SJCRH30 (cell line): ENCODE measurements around the gene CHST6. TPM values are rescaled to one million over a fixed set of nuclear protein-coding genes. Genes with fewer than 3 reads are reported as not detected.
"Not testable (repeated sequence)": the region's sequence is repeated elsewhere in the genome, so short reads cannot be mapped to it uniquely, and the experiment has no call there.

Experiments
- DNase-seq, 2 experiments: peaks; one replicate each; pipeline ENCODE4 v3.0.0-alpha.2; 2015 to 2020
- H3K27ac ChIP-seq: fragments of 250-450 bp; sonication (Bioruptor Pico); 2 replicates; pipeline ENCODE4 v1.5.1; 2020; ENCODE audit warnings: mild to moderate bottlenecking, moderate library complexity
- H3K27me3 ChIP-seq: fragments of 250-450 bp; sonication (Bioruptor Pico); 2 replicates; pipeline ENCODE4 v1.5.1; 2020; ENCODE audit warnings: mild to moderate bottlenecking, moderate library complexity
- H3K36me3 ChIP-seq: fragments of 250-450 bp; sonication (Bioruptor Pico); 2 replicates; pipeline ENCODE4 v1.5.1; 2020; ENCODE audit warnings: mild to moderate bottlenecking, moderate library complexity
- H3K4me1 ChIP-seq: fragments of 250-450 bp; sonication (Bioruptor Pico); 2 replicates; pipeline ENCODE4 v1.5.1; 2020; ENCODE audit warnings: mild to moderate bottlenecking, moderate library complexity
- H3K4me3 ChIP-seq: fragments of 250-450 bp; sonication (Bioruptor Pico); 2 replicates; pipeline ENCODE4 v1.5.1; 2020; ENCODE audit warnings: mild to moderate bottlenecking, moderate library complexity
- H3K9me3 ChIP-seq: fragments of 250-450 bp; sonication (Bioruptor Pico); replicated peaks from 2 replicates; pipeline ENCODE4 v1.5.1; 2020; ENCODE audit warnings: mild to moderate bottlenecking, moderate library complexity
- total RNA-seq: library from RNA; depleted of rRNA; stranded (reverse); fragments of >200 nt; shearing (Covaris generic); gene quantifications from 2 replicates; pipeline ENCODE4 v1.2.3, GENCODE V29; 2014

Gene CHST6
- total RNA-seq, 1 experiment from 2014 or later = not detected

- Histone ChIP-seq H3K36me3 (no peaks in the 10 kb centered on the region), H3K27ac (no peak overlapping the region), H3K4me1 (no peaks in the 10 kb centered on the region), H3K4me3 (no peak overlapping the region), H3K9me3 (no peaks in the 10 kb centered on the region), H3K27me3 (no peaks in the 10 kb centered on the region)
- no peak for DNase-seq
Observed at GRCh38 chr16:75472908-75473877, 22.0 kb downstream of the CHST6 start.

DNA sequence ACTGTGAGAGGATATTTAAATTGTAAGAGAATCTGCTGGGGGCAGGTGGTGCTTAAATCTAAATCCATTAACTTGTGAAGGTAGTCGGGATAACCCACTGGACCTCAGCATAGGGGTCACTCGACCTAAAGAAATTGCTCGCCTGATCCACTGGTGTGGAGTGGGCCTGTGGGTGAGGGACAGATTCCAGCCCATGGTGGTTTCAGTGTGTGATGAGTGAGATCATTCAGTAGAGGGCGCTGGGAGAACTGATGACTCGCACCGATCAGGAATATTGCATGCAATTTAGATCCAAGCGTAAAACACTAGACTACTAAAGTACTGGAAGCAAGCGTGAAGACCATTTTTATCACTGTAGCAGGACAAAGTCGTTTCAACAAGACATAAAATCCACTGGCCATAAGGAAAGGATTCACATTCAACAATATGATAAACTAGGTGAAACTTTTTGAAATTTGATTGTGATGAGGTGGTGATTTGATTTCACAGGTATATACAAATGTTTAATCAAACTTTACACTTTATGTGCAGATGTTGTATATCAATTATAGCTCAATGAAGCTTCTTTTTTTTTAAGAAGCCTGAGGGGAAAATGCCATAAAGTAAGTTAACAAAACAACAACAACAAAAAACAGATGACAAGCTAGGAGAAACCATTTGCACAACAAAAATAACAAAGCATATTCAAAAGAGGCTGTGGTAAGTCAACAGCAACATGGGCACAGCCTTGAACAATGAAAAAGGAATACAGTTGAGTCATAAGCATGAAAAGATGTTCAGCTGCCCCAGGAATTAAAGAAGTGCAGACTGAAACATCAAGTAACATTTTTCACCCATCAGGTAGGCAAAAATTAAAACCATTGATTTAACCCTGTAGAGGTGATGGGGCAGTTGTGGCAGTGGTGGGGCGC is 23.3 kb downstream of the CHST6 start:
- no peaks in the 10 kb centered on the region for H3K9me3 ChIP-seq
- H3K4me3 ChIP-seq = no peak overlapping the region
- no peaks in the 10 kb centered on the region for H3K4me1 ChIP-seq
- DNase-seq = peak; percentile 27 to 70
- no peaks in the 10 kb centered on the region for H3K27me3 ChIP-seq
- no peak overlapping the region for H3K27ac ChIP-seq
- no peaks in the 10 kb centered on the region for H3K36me3 ChIP-seq

DNA sequence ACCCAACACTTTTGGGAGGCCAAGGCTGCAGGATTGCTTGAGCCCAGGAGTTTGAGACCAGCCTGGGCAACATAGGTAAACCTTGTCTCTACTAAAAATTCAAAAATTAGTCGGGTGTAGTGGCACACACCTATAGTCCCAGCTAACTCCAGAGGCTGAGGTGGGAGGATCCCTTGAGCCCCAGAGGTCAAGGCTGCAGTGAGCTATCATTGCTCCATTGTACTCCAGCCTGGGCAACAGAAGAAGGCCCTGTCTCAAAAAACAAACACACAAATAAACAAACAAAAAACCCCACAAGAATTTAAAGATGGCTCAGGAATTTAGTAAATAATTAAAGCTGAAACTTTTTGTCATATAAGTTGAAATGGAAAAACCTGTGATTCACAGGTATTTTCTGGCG is 28.5 kb downstream of the CHST6 start:
- Histone ChIP-seq H3K4me1 (no peaks in the 10 kb centered on the region), H3K9me3 (no peaks in the 10 kb centered on the region), H3K27ac (no peak overlapping the region), H3K4me3 (no peak overlapping the region), H3K27me3 (no peaks in the 10 kb centered on the region), H3K36me3 (no peaks in the 10 kb centered on the region)
- no peak for DNase-seq

DNA sequence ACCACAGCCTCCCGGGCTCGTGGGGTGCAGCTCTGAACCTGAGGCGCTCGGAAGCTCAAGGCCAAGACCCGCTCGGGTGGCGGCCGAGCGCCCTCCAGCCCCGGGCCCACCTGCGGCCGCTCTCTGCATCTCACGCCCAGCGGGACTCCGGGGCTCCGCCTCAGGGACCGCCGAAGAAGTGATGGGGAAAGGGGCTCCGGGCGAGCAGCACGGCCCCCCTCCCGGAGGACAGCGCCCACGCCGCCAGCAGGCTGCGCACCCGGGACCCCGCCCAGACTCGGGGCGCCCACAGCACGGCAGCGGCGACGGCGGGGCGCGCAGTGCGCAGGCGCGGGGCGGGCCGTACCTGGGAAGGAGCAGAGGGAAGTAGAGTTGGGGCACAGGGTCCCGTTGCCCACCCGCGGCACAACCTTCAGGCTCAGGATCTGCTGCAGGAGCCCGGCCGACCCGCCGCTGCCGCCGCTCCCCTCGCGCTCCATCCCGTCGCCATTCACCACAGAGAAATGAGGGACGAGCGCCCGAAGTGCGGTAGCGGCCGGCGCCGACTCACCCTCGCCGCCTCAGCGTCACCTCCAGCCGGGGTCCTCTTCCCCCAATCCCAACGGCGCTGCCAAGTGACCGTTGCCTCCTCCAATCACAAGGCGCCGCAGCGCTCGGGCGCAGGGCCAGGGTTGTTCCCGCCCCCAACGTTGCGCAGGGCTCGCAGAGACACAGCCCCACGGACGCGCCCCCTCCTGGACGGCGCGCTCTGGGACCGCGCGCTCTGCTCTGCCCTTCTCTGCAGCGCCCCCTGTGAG is 30.9 kb downstream of the CHST6 start, which contains the start of gene TMEM170A:
TSS of gene TMEM170A (minus strand) at position 568 of the 797 bp plus-strand sequence. CDS start at position 479, 89 bp downstream.
- peak; percentile 96 for DNase-seq
- H3K27me3 ChIP-seq = no peaks in the 10 kb centered on the region
- H3K9me3 ChIP-seq = no peaks in the 10 kb centered on the region
- H3K27ac ChIP-seq = peak within 1 kb of the TSS; percentile 58
- no peaks in the 10 kb centered on the region for H3K36me3 ChIP-seq
- H3K4me3 ChIP-seq = peak within 1 kb of the TSS; percentile 93
- H3K4me1 ChIP-seq = no peaks in the 10 kb centered on the region

DNA sequence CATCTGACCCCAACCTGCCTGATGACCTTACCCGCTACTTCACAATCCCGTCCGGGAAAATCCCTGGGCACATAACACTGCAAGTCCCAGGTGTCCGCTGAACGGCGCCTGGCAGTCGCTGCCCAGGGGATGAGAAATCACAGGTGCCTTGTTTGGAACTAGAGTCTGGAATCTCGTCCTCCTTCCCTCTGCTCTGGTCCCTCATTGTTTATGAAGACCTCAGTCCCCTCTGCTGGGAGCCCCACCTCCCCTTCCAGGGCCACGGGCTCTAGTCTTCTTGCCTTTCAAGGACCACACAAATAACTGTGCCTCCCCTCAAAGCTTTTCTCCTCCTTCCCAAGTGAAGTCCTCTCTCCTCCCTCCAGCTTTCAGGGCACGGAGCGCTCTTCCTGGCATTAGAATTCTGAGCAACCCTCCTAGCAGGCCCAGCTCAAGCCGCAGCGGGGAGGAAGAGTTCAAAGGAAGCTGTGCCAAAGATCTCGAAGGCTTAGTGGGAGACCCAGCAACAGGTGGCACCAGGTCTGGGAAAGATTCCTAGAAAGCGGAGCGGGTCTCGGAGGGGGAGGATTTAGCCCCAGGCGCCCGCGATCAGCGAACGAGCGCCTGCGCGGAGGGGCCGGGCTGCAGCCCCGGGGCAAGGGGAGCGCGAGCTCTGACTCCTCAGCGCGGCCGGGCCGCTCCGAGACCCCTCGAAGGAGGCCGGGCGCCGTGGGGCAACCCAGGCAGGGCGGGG is 31.7 kb downstream of the CHST6 start:
- Histone ChIP-seq H3K4me3 (peak overlapping the region; percentile 93), H3K27ac (peak overlapping the region; percentile 58)
- not testable (repeated sequence) for H3K4me1 ChIP-seq, H3K27me3 ChIP-seq, H3K36me3 ChIP-seq, H3K9me3 ChIP-seq
- DNase-seq = peak; percentile 73 to 79

DNA sequence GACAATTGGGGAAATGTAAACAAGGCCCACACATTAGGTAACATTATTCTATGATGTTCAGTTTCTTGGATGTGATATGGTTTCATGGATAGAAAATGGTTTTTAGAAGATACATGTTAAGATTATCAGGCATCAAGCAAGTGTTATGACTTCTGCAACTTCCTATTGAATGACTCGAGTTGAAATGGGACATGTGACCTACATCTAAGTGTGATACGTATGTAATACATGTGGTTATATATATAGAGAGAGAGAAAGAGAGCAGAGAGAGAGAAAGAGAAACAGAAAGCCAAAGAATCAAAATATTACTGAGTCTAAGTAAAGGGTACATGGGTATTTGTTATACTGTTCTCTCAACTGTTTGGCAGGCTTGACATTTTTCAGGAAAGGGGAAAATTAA is 32.4 kb downstream of the CHST6 start:
- no peaks in the 10 kb centered on the region for H3K4me1 ChIP-seq
- H3K27ac ChIP-seq = no peak overlapping the region
- no peaks in the 10 kb centered on the region for H3K9me3 ChIP-seq
- H3K27me3 ChIP-seq = no peaks in the 10 kb centered on the region
- peak overlapping the region; percentile 93; the same call in 1 of the 2 replicates for H3K4me3 ChIP-seq
- DNase-seq = no peak
- H3K36me3 ChIP-seq = no peaks in the 10 kb centered on the region

- H3K9me3 ChIP-seq = no peaks in the 10 kb centered on the region
- H3K27me3 ChIP-seq = no peaks in the 10 kb centered on the region
- H3K4me3 ChIP-seq = no peak overlapping the region
- no peaks in the 10 kb centered on the region for H3K4me1 ChIP-seq
- H3K27ac ChIP-seq = no peak overlapping the region
- DNase-seq = no peak
- H3K36me3 ChIP-seq = no peaks in the 10 kb centered on the region
Observed at GRCh38 chr16:75461575-75461974, 33.7 kb downstream of the CHST6 start.

GRCh38 chr16:75460446-75460845 is 34.8 kb downstream of the CHST6 start:
- Histone ChIP-seq H3K27me3 (no peaks in the 10 kb centered on the region), H3K4me1 (no peaks in the 10 kb centered on the region), H3K4me3 (no peak overlapping the region), H3K36me3 (no peaks in the 10 kb centered on the region), H3K9me3 (no peaks in the 10 kb centered on the region), H3K27ac (no peak overlapping the region)
- no peak for DNase-seq

DNA sequence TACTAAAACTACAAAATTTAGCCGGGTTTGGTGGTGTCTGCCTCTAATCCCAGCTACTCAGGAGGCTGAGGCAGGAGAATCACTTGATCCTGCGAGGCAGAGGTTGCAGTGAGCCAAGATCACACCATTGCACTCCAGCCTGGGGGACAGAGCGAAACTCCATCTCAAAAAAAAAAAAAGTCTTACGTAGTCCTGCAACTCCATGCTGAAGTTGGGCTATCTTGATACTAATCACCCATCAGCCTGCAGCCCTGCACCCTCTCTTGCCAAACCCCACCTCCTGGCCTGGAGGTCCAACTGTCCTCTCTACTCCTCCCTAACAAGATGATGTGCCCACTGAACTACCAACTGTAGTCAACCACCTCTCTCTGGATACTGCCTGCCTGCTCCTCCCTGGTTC is 35.5 kb downstream of the CHST6 start:
- Histone ChIP-seq H3K36me3 (no peaks in the 10 kb centered on the region), H3K9me3 (no peaks in the 10 kb centered on the region), H3K27ac (no peak overlapping the region), H3K27me3 (no peaks in the 10 kb centered on the region), H3K4me3 (no peak overlapping the region), H3K4me1 (no peaks in the 10 kb centered on the region)
- DNase-seq = no peak

GRCh38 chr16:75458439-75458838 is 36.8 kb downstream of the CHST6 start:
- H3K27ac ChIP-seq = no peak overlapping the region
- H3K4me3 ChIP-seq = no peak overlapping the region
- DNase-seq = no peak
- no peaks in the 10 kb centered on the region for H3K27me3 ChIP-seq
- H3K9me3 ChIP-seq = no peaks in the 10 kb centered on the region
- no peaks in the 10 kb centered on the region for H3K4me1 ChIP-seq
- H3K36me3 ChIP-seq = no peaks in the 10 kb centered on the region

DNA sequence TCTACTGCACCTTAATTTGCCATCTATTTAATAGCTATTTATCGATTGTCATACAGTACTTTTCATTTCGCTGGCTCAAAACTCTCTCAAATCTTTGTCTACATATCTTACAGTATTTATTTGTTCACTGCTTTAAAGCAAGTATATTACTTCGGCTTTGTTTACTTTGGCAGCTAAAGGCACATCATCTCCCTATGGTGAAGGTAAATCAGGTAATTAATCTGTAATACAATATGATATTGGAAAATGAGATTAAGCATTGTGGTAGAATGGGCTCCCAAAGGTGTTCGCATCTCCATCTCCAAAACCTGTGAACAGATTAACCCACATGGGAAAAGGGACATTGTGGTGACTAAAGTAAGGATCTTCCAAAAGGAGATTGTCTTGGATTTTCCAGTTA is 37.2 kb downstream of the CHST6 start:
- no peak overlapping the region for H3K4me3 ChIP-seq
- no peak for DNase-seq
- no peaks in the 10 kb centered on the region for H3K27me3 ChIP-seq
- H3K4me1 ChIP-seq = no peaks in the 10 kb centered on the region
- H3K27ac ChIP-seq = no peak overlapping the region
- H3K9me3 ChIP-seq = no peaks in the 10 kb centered on the region
- no peaks in the 10 kb centered on the region for H3K36me3 ChIP-seq

DNA sequence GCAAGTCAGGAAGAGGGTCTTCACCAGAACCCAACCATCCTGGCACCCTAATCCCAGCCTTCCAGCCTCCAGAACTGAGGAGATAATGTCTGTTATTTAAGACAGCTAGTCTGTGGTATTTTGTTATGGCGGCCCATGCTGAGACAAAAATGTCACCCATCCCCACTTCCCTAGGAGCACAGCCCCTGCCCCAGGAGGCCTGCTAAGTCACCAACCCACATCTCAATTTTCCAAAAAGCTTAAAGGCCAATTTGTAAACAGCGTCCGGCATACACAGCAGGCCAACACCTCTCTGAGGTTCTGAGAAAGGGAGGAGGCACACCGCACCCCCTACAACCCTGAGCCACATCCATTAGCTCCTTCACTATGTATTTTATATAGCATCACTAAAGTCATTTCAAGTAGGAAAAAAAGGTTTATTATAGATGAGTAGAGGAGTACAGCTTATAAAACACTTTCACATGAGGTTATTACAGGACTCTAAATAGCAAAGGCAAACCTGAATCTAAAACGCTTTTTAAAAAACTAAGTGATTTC is 37.7 kb downstream of the CHST6 start:
- Histone ChIP-seq H3K4me1 (no peaks in the 10 kb centered on the region), H3K36me3 (no peaks in the 10 kb centered on the region), H3K27me3 (no peaks in the 10 kb centered on the region), H3K4me3 (no peak overlapping the region), H3K27ac (no peak overlapping the region), H3K9me3 (no peaks in the 10 kb centered on the region)
- no peak for DNase-seq

DNA sequence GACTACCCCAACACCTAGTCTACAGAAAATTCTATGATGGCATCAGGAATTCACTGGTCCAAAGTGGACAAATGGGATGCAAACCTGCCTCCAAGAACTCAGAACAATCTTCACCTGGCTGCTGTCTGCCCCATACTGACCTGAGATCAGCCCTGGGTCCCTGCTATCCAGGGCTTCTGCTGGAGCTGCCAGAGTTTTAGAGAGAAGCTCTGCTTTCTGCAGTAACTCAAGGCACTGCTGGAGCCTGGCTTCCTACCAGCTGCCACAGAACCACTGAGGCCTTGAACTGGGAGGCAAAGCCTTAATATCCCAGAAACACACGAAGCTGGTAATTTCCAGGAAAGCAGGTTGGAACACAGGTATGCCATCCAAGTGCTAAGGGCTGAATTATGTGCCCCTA is 38.3 kb downstream of the CHST6 start:
- H3K27ac ChIP-seq = no peak overlapping the region
- H3K36me3 ChIP-seq = no peaks in the 10 kb centered on the region
- no peaks in the 10 kb centered on the region for H3K4me1 ChIP-seq
- no peaks in the 10 kb centered on the region for H3K9me3 ChIP-seq
- no peak for DNase-seq
- no peaks in the 10 kb centered on the region for H3K27me3 ChIP-seq
- no peak overlapping the region for H3K4me3 ChIP-seq

DNA sequence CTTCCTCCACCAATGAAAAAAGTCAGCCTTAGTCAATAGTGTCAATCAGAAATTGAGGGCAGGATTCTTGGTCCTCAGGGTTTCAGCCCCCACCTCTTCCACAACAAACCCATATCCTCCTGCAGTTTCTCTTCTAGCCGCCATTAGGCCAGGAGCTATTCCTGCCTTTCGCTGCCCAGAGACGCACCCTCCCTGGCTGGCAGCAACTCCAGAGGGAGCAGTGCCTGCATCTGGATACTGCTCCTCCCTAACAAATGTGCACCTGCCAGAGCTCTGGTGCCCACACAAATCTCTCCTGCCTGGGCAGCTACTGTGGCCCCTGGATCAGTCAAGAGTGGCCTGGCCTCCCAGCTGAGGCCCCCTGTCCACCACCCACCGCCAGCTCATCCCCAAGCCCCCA is 38.8 kb downstream of the CHST6 start:
- not testable (repeated sequence) for H3K4me1 ChIP-seq, DNase-seq, H3K36me3 ChIP-seq, H3K27me3 ChIP-seq, H3K4me3 ChIP-seq, H3K9me3 ChIP-seq, H3K27ac ChIP-seq
